HG02588 (cell line): Measurements from ENCODE around the gene STAG1.
"Not testable (repeated sequence)": the region's sequence is repeated elsewhere in the genome, so short reads cannot be mapped to it uniquely, and the experiment has no call there.

Experiments
- ATAC-seq: cut with Tn5 transposase; IDR thresholded peaks from one replicate; pipeline ENCODE4 v1.9.1; 2021; ENCODE audit warnings: mild to moderate bottlenecking, moderate library complexity; ENCODE audit not compliant: unreplicated experiment

The STAG1 gene

GRCh38 chr3:136653628-136654027, 98.5 kb downstream of the STAG1 start:
- ATAC-seq, result no peak

- no peak for ATAC-seq
Observed at GRCh38 chr3:136651581-136651980, 100.6 kb downstream of the STAG1 start.

GRCh38 chr3:136650461-136650860, 101.7 kb downstream of the STAG1 start:
- ATAC-seq, result no peak

GRCh38 chr3:136645915-136646314, 106.3 kb downstream of the STAG1 start:
- no peak for ATAC-seq

- no peak for ATAC-seq
Observed at GRCh38 chr3:136644212-136644611, 108.0 kb downstream of the STAG1 start.

GRCh38 chr3:136643380-136643779, 108.8 kb downstream of the STAG1 start:
- ATAC-seq, result not testable (repeated sequence)

GRCh38 chr3:136642711-136643110, 109.5 kb downstream of the STAG1 start:
- ATAC-seq, result no peak

GRCh38 chr3:136639069-136639468, 113.1 kb downstream of the STAG1 start:
- ATAC-seq, result no peak

- no peak for ATAC-seq
Observed at GRCh38 chr3:136637176-136637575, 115.0 kb downstream of the STAG1 start.

GRCh38 chr3:136634821-136635220, 117.4 kb downstream of the STAG1 start:
- ATAC-seq, result no peak

- ATAC-seq, result no peak
Observed at GRCh38 chr3:136632625-136633081, 119.5 kb downstream of the STAG1 start.

GRCh38 chr3:136631424-136631823, 120.8 kb downstream of the STAG1 start:
- no peak for ATAC-seq

- no peak for ATAC-seq
Observed at GRCh38 chr3:136630915-136631314, 121.3 kb downstream of the STAG1 start.

- no peak for ATAC-seq
Observed at GRCh38 chr3:136626493-136626892, 125.7 kb downstream of the STAG1 start.

- ATAC-seq, result no peak
Observed at GRCh38 chr3:136624894-136625815, 127.0 kb downstream of the STAG1 start.

- no peak for ATAC-seq
Observed at GRCh38 chr3:136624371-136624770, 127.8 kb downstream of the STAG1 start.

- no peak for ATAC-seq
Observed at GRCh38 chr3:136621628-136622027, 130.6 kb downstream of the STAG1 start.

GRCh38 chr3:136620436-136620835, 131.7 kb downstream of the STAG1 start:
- no peak for ATAC-seq

GRCh38 chr3:136617969-136618525, 134.1 kb downstream of the STAG1 start:
- ATAC-seq, result not testable (repeated sequence)

- ATAC-seq, result no peak
Observed at GRCh38 chr3:136617198-136617597, 135.0 kb downstream of the STAG1 start.

GRCh38 chr3:136612512-136612911, 139.7 kb downstream of the STAG1 start:
- no peak for ATAC-seq

- no peak for ATAC-seq
Observed at GRCh38 chr3:136606990-136607389, 145.2 kb downstream of the STAG1 start.
